Right lobe of liver (tissue), 5 donors: ENCODE results near the gene TF. TPM values are rescaled to one million over a fixed set of nuclear protein-coding genes. Genes with fewer than 3 reads are reported as not detected.

Experiments used
- small RNA-seq, 2 experiments: library from RNA; depleted of rRNA; stranded (forward); fragments of <200 nt; gene quantifications; one replicate each; pipeline ENCODE3, GENCODE V24; 2016
- total RNA-seq, 6 experiments: library from RNA; depleted of rRNA in 2 of 6; stranded (reverse); fragments of >200 nt in 2 of 6; fragmentation: NEBNext Ultra II Directional in 3 of 6; extraction: Animal tissue kit (Norgen Biotek cat#: 25700) in 3 of 6; gene quantifications; one replicate each; pipeline versions ENCODE4 v1.1.0 to v1.2.4, GENCODE V29; 2016 to 2023
- donor health status: DM: no; HTN: no; CAD: no.
- donor health status: DM: no; HTN: no; CAD: no.
- donor health status: DM: no; HTN: yes; CAD: no.
- donor health status: DM: no; HTN: yes; CAD: no.

TF gene
- total RNA-seq, 6 experiments from 2014 or later: 2,871 to 25,349 (median 17,684) TPM

Small RNA genes lying within 50 kb of the gene (small RNA-seq; reads per million reads assigned to genes)
- 0 reads per million in 2 experiments for gene RNA5SP140

Other genes starting within 250 kb of the TF start
- 100 to 1,000 TPM in 1 of 6 experiments, 10 to 100 TPM in 5; 61.3 to 104 (median 81.3) TPM for gene CDV3, start 172.7 kb upstream of the TF start, total RNA-seq
- 10 to 100 TPM in 2 of 6 experiments, 1 to 10 TPM in 4; 5.3 to 20.6 (median 8.1) TPM for gene TOPBP1, start 84.5 kb upstream of the TF start, total RNA-seq
- 10 to 100 TPM; 48.1 to 78.5 (median 56.4) TPM for gene SRPRB, start 59.4 kb downstream of the TF start, total RNA-seq
- under 1 TPM; 0.09 to 0.60 (median 0.36) TPM for gene RAB6B, start 149.5 kb downstream of the TF start, total RNA-seq